Measurements from ENCODE around the gene F5. TPM values are rescaled to one million over a fixed set of nuclear protein-coding genes. Genes with fewer than 3 reads are reported as not detected.

The F5 gene
- total and polyA plus RNA-seq, 2 donors (not counting 1 experiment from before 2014, with no cell fraction given), result 0.01 to 0.27 TPM

DNA sequence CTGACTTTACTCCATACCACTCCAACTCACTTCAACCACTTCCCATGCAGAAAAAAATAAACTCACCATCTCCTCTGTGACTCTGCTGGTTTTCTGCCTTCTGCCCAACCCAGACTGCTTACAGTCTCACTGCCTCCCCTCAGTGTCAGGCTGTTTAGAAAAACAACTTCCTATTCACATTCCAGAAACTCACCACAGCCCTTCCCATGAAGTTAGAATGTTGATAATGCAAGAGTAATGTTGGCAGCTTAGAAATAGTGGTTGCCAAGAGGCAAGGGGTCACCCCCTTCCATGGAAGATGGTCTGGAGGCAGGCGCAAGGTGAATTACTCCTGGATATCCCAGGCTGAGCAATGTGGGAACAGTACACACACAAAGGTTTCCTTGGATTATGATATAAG is 43.7 kb upstream of the F5 start, which contains the start of gene SELP:
Gene SELP, minus strand, starts transcription at position 119 of the 400 bp plus-strand sequence. Its CDS starts 50 bp downstream, at position 69.
- Histone ChIP-seq H3K9ac (ENCODE audit: low read length) (no peak within 1 kb of the TSS), H3K4me2 (replicated peaks; ENCODE audit: low read depth, low read length, poor library complexity, severe bottlenecking) (no peak within 1 kb of the TSS), H3K9me3 (ENCODE audit: control extremely low read depth in 1 of 3, control insufficient read depth in 2 of 3, insufficient read depth in 1 of 3, low read length in 2 of 3) (peaks cover 0 to 21% (median 18%) of the 10 kb centered on the region in 3 donors), H3K27me3 (replicated peaks in 1 of 4; ENCODE audit: control extremely low read depth in 1 of 4, control insufficient read depth in 3 of 4, insufficient read depth in 4 of 4, low read length in 3 of 4) (no peaks in the 10 kb centered on the region), H3K36me3 (replicated peaks in 1 of 2; ENCODE audit: control extremely low read depth in 1 of 2, control insufficient read depth in 1 of 2, extremely low read depth in 1 of 2, insufficient read depth in 2 of 2, low read length in 1 of 2) (no peaks in the 10 kb centered on the region), H3K4me1 (ENCODE audit: control insufficient read depth in 2 of 2, insufficient read depth in 2 of 2, low read length in 2 of 2) (no peaks in the 10 kb centered on the region), H3K27ac (ENCODE audit: low read length in 2 of 2) (no peak within 1 kb of the TSS), H3K79me2 (ENCODE audit: control insufficient read depth, insufficient read depth, low read length) (no peaks in the 10 kb centered on the region), H2AFZ (ENCODE audit: insufficient read depth, low read depth, low read length, poor library complexity, severe bottlenecking) (no peak within 1 kb of the TSS), H3K4me3 (ENCODE audit: control extremely low read depth in 1 of 5, extremely low read depth in 1 of 5, insufficient read depth in 1 of 5, low read depth in 2 of 5, low read length in 4 of 5) (no peak within 1 kb of the TSS), H4K20me1 (ENCODE audit: control insufficient read depth, insufficient read depth, low read length, poor library complexity, severe bottlenecking) (no peaks in the 10 kb centered on the region)
- Mint-ChIP-seq H3K27me3 (no peaks in the 10 kb centered on the region), H3K4me1 (peaks cover 7% of the 10 kb centered on the region), H3K4me3 (no peak within 1 kb of the TSS), H3K27ac (no peak within 1 kb of the TSS), H3K9me3 (ENCODE audit: insufficient read depth) (peaks cover 15% of the 10 kb centered on the region)
- TF ChIP-seq EZH2 (IDR thresholded peaks at IDR 0.05; ENCODE audit: borderline replicate concordance, insufficient read depth, low read depth, low read length, poor library complexity, severe bottlenecking), result no peak
- TF ChIP-seq, protein P1, sequence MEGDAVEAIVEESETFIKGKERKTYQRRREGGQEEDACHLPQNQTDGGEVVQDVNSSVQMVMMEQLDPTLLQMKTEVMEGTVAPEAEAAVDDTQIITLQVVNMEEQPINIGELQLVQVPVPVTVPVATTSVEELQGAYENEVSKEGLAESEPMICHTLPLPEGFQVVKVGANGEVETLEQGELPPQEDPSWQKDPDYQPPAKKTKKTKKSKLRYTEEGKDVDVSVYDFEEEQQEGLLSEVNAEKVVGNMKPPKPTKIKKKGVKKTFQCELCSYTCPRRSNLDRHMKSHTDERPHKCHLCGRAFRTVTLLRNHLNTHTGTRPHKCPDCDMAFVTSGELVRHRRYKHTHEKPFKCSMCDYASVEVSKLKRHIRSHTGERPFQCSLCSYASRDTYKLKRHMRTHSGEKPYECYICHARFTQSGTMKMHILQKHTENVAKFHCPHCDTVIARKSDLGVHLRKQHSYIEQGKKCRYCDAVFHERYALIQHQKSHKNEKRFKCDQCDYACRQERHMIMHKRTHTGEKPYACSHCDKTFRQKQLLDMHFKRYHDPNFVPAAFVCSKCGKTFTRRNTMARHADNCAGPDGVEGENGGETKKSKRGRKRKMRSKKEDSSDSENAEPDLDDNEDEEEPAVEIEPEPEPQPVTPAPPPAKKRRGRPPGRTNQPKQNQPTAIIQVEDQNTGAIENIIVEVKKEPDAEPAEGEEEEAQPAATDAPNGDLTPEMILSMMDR (IDR thresholded peaks at IDR 0.05), result no peak
- intact Hi-C loops (cut with micrococcal nuclease), result no loop called here
- POLR2A ChIA-PET, result no interaction called here
- no peak for ATAC-seq (ENCODE audit: low read depth)
- no CpG with 5 or more reads among the region's 1 CpG for WGBS (ENCODE audit: insufficient coverage)
- no peak for DNase-seq
- CTCF ChIA-PET, result interaction anchor here (0.7 to 1.3 kb wide), 4 partner anchors 28 to 82 kb away, joined by 3 read pairs; no protein-coding TSS in a partner anchor

GRCh38 chr1:169624912-169625311 is 38.6 kb upstream of the F5 start:
- Mint-ChIP-seq H3K4me1 (peaks cover 7% of the 10 kb centered on the region), H3K9me3 (ENCODE audit: insufficient read depth) (no peaks in the 10 kb centered on the region), H3K27ac (no peak overlapping the region), H3K4me3 (no peak overlapping the region), H3K27me3 (no peaks in the 10 kb centered on the region)
- ATAC-seq (ENCODE audit: low read depth), result no peak
- no peaks in the 10 kb centered on the region for H3K79me2 ChIP-seq (ENCODE audit: control insufficient read depth, insufficient read depth, low read length)
- intact Hi-C loops (cut with micrococcal nuclease), result no loop called here
- H3K4me1 ChIP-seq (ENCODE audit: control insufficient read depth in 2 of 2, insufficient read depth in 2 of 2, low read length in 2 of 2), result no peaks in the 10 kb centered on the region
- WGBS (ENCODE audit: insufficient coverage), result 52% methylated on average over 2 of the region's 2 CpGs
- no peak overlapping the region for H2AFZ ChIP-seq (ENCODE audit: insufficient read depth, low read depth, low read length, poor library complexity, severe bottlenecking)
- no peak overlapping the region for H3K9ac ChIP-seq (ENCODE audit: low read length)
- no peak overlapping the region for H3K4me2 ChIP-seq (replicated peaks; ENCODE audit: low read depth, low read length, poor library complexity, severe bottlenecking)
- H3K27ac ChIP-seq (ENCODE audit: low read length in 2 of 2), result no peak overlapping the region
- TF ChIP-seq EZH2 (IDR thresholded peaks at IDR 0.05; ENCODE audit: borderline replicate concordance, insufficient read depth, low read depth, low read length, poor library complexity, severe bottlenecking), result no peak
- TF ChIP-seq, protein P1 (IDR thresholded peaks at IDR 0.05), result no peak
- CTCF ChIA-PET, result interaction anchor here (0.6 to 1.8 kb wide), 4 partner anchors 23 to 1754 kb away, joined by 3 to 10 read pairs (median 6); no protein-coding TSS in a partner anchor
- H3K36me3 ChIP-seq (replicated peaks in 1 of 2; ENCODE audit: control extremely low read depth in 1 of 2, control insufficient read depth in 1 of 2, extremely low read depth in 1 of 2, insufficient read depth in 2 of 2, low read length in 1 of 2), result no peaks in the 10 kb centered on the region
- no peaks in the 10 kb centered on the region for H4K20me1 ChIP-seq (ENCODE audit: control insufficient read depth, insufficient read depth, low read length, poor library complexity, severe bottlenecking)
- H3K4me3 ChIP-seq (ENCODE audit: control extremely low read depth in 1 of 5, extremely low read depth in 1 of 5, insufficient read depth in 1 of 5, low read depth in 2 of 5, low read length in 4 of 5), result no peak overlapping the region
- H3K9me3 ChIP-seq (ENCODE audit: control extremely low read depth in 1 of 3, control insufficient read depth in 2 of 3, insufficient read depth in 1 of 3, low read length in 2 of 3), result no peaks in the 10 kb centered on the region
- no peaks in the 10 kb centered on the region for H3K27me3 ChIP-seq (replicated peaks in 1 of 4; ENCODE audit: control extremely low read depth in 1 of 4, control insufficient read depth in 3 of 4, insufficient read depth in 4 of 4, low read length in 3 of 4)
- POLR2A ChIA-PET, result no interaction called here
- no peak for DNase-seq
